Suprapubic skin (tissue), 4 donors: Measurements from ENCODE around the gene PYGB. TPM values are rescaled to one million over a fixed set of nuclear protein-coding genes. Genes with fewer than 3 reads are reported as not detected.
A peak's percentile ranks its signal among the peaks of the same experiment; 100 is the strongest.

Experiments
- DNase-seq, 2 donors: peaks; one replicate each; pipeline ENCODE4 v3.0.0-alpha.2; 2019; ENCODE audit warnings: low spot score in 2 of 2
- H3K27ac ChIP-seq: fragments of 200-600 bp; sonication (generic); one replicate; pipeline ENCODE4 v1.5.1; 2019
- H3K27me3 ChIP-seq: fragments of 200-600 bp; sonication (generic); one replicate; pipeline ENCODE4 v1.5.1; 2019
- H3K36me3 ChIP-seq: fragments of 200-600 bp; sonication (generic); one replicate; pipeline ENCODE4 v1.5.1; 2019
- H3K4me1 ChIP-seq: fragments of 200-600 bp; sonication (generic); one replicate; pipeline ENCODE4 v1.5.1; 2019
- H3K4me3 ChIP-seq: fragments of 200-600 bp; sonication (generic); one replicate; pipeline ENCODE4 v1.5.1; 2019; ENCODE audit warnings: mild to moderate bottlenecking
- H3K9me3 ChIP-seq: fragments of 200-600 bp; sonication (generic); one replicate; pipeline ENCODE4 v1.5.1; 2019
- CTCF ChIP-seq, 2 donors: fragments of 200-600 bp in 1 of 2; fragments of 450-650 bp in 1 of 2; sonication (generic) in 1 of 2; IDR thresholded peaks; one replicate each; pipeline ENCODE4 v1.5.1; 2016 to 2019; ENCODE audit warnings: antibody characterized with exemption in 2 of 2, mild to moderate bottlenecking in 1 of 2, moderate library complexity in 1 of 2
- EP300 ChIP-seq: sonication (generic); formaldehyde crosslinking; IDR thresholded peaks from one replicate; pipeline ENCODE4 v1.6.1; 2017; ENCODE audit warnings: antibody characterized with exemption
- POLR2A ChIP-seq, 2 donors: fragments of 450-650 bp; IDR thresholded peaks; one replicate each; pipeline ENCODE4 v1.6.1; 2017; ENCODE audit warnings: antibody characterized with exemption in 2 of 2, mild to moderate bottlenecking in 2 of 2, moderate library complexity in 2 of 2
- POLR2AphosphoS5 ChIP-seq, 3 donors: sonication (generic); formaldehyde crosslinking; IDR thresholded peaks; one replicate each; pipeline ENCODE4 v1.6.1; 2017; ENCODE audit warnings: antibody characterized with exemption in 3 of 3
- WGBS: methylation state at CpG from one replicate; pipeline ENCODE4 v1.1.5; 2018; 5-methylcytosine and 5-hydroxymethylcytosine counted together
- total RNA-seq, 4 donors: library from RNA; depleted of rRNA; stranded (reverse); fragments of >200 nt; gene quantifications; one replicate each; pipeline ENCODE4 v1.1.0, GENCODE V29; 2016

The PYGB gene
- total RNA-seq, 4 donors from 2014 or later: 142 to 247 (median 198) TPM

GRCh38 chr20:25291432-25292133 lies 43.7 kb downstream of the PYGB start:
- 85% methylated on average over 20 of the region's 26 CpGs for WGBS
- H3K27me3 ChIP-seq: no peaks in the 10 kb centered on the region
- H3K4me3 ChIP-seq: no peak overlapping the region
- TF ChIP-seq CTCF (IDR thresholded peaks at IDR 0.05): no peak
- TF ChIP-seq POLR2A (IDR thresholded peaks at IDR 0.05): no peak
- TF ChIP-seq EP300: no peak
- no peak for TF ChIP-seq POLR2AphosphoS5 (IDR thresholded peaks at IDR 0.05)
- H3K9me3 ChIP-seq: no peaks in the 10 kb centered on the region
- peaks cover 79% of the 10 kb centered on the region for H3K36me3 ChIP-seq
- peaks cover 18% of the 10 kb centered on the region for H3K4me1 ChIP-seq
- no peak for DNase-seq
- no peak overlapping the region for H3K27ac ChIP-seq

GRCh38 chr20:25292176-25292891 lies 44.4 kb downstream of the PYGB start:
- Histone ChIP-seq H3K4me3 (no peak overlapping the region), H3K27me3 (no peaks in the 10 kb centered on the region), H3K9me3 (no peaks in the 10 kb centered on the region), H3K4me1 (peaks cover 25% of the 10 kb centered on the region), H3K27ac (no peak overlapping the region), H3K36me3 (peaks cover 79% of the 10 kb centered on the region)
- DNase-seq: no peak
- TF ChIP-seq POLR2AphosphoS5 (IDR thresholded peaks at IDR 0.05) (no peak), EP300 (no peak), POLR2A (IDR thresholded peaks at IDR 0.05) (no peak), CTCF (IDR thresholded peaks at IDR 0.05) (no peak)
- 92% methylated on average over 19 of the region's 35 CpGs for WGBS

- Histone ChIP-seq H3K9me3 (no peaks in the 10 kb centered on the region), H3K27ac (no peak overlapping the region), H3K36me3 (peaks cover 76% of the 10 kb centered on the region), H3K4me1 (peaks cover 26% of the 10 kb centered on the region), H3K27me3 (no peaks in the 10 kb centered on the region), H3K4me3 (no peak overlapping the region)
- DNase-seq: no peak
- TF ChIP-seq CTCF (IDR thresholded peaks at IDR 0.05) (no peak), EP300 (no peak), POLR2A (IDR thresholded peaks at IDR 0.05) (no peak), POLR2AphosphoS5 (IDR thresholded peaks at IDR 0.05) (no peak)
- 46% methylated on average over 10 of the region's 10 CpGs for WGBS
Measured at GRCh38 chr20:25293507-25293906, 45.6 kb downstream of the PYGB start.

GRCh38 chr20:25293910-25294458 lies 46.1 kb downstream of the PYGB start:
- Histone ChIP-seq H3K36me3 (peaks cover 76% of the 10 kb centered on the region), H3K9me3 (no peaks in the 10 kb centered on the region), H3K27me3 (no peaks in the 10 kb centered on the region), H3K27ac (no peak overlapping the region), H3K4me3 (no peak overlapping the region), H3K4me1 (peaks cover 26% of the 10 kb centered on the region)
- DNase-seq: no peak
- WGBS: 84% methylated on average over 7 of the region's 13 CpGs
- TF ChIP-seq EP300 (no peak), POLR2AphosphoS5 (IDR thresholded peaks at IDR 0.05) (no peak), POLR2A (IDR thresholded peaks at IDR 0.05) (no peak)

- Histone ChIP-seq H3K4me3 (no peak overlapping the region), H3K27me3 (no peaks in the 10 kb centered on the region), H3K36me3 (peaks cover 75% of the 10 kb centered on the region), H3K27ac (peak overlapping the region; percentile 39), H3K4me1 (peaks cover 26% of the 10 kb centered on the region), H3K9me3 (no peaks in the 10 kb centered on the region)
- 53% methylated on average over 19 of the region's 22 CpGs for WGBS
- no peak for DNase-seq
- TF ChIP-seq EP300 (no peak), POLR2A (IDR thresholded peaks at IDR 0.05) (no peak), CTCF (IDR thresholded peaks at IDR 0.05) (peak; percentile 22 to 60)
Measured at GRCh38 chr20:25294459-25295385, 46.8 kb downstream of the PYGB start.
